DND-41 (cell line): ENCODE data around the gene ATG2A.

ENCODE experiments used
- CTCF ChIP-seq: IDR thresholded peaks from 2 replicates; pipeline ENCODE4 v1.5.1; 2012; ENCODE audit warnings: borderline replicate concordance, low read length, moderate library complexity, mild to moderate bottlenecking; ENCODE audit not compliant: poor library complexity, severe bottlenecking; ENCODE audit errors: extremely low read depth
- EZH2 ChIP-seq: IDR thresholded peaks from 3 replicates; pipeline ENCODE4 v1.6.1; 2012; ENCODE audit warnings: borderline replicate concordance, low read depth, mild to moderate bottlenecking, moderate library complexity, low read length, inconsistent platforms; ENCODE audit not compliant: severe bottlenecking

DNA sequence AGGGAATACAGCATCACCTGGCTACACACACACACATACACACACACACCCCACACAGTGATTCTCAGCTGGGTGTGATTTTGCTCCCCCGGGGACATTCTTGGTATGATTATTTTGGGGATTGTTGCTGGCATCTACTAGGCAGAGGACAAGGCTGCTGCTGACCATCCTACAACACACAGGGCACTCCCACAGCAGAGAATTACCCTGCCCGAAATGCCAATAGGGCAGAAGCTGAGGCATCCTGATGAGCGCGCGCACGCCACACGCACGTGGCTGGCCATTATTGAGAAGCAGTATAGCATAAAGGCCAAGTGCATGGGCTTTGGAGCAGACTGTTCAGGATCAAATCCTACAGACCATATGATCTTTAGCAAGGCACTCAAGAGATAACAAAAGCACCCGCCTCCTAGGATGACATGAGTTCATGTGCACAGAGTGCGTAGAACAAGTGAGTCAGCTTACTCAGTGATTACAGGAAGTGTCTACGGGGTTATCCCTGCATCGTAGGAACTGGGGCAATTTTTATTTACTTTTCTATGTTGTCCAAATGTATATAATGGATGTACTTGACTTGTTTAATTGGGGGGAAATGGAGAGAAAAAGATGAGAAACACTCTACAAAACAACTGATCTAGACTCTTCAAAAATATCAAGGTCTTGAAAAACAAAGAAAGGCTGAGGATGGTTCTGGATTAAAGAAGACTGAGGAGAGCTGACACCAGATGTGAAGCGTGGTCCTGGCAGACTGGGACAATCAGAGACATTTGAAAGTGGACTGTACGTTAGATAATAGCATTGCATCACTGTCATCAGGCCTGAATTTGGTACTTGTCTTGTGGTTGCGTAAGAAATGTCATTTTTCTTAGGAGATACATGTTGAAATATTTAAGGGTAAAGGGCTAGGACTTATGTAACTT lies 31.4 kb downstream of the ATG2A start:
- TF ChIP-seq EZH2 (no peak), CTCF (no peak)
